ENCODE results near the gene TSPAN12. TPM values are rescaled to one million over a fixed set of nuclear protein-coding genes. Genes with fewer than 3 reads are reported as not detected.

TSPAN12 gene
- total and polyA plus RNA-seq, 2 donors (not counting 1 experiment from before 2014, with no cell fraction given) = not detected

GRCh38 chr7:120825152-120825551 lies 32.8 kb downstream of the TSPAN12 start:
- Histone ChIP-seq H3K4me2 (replicated peaks; ENCODE audit: low read depth, low read length, poor library complexity, severe bottlenecking) (no peak overlapping the region), H3K4me3 (ENCODE audit: control extremely low read depth in 1 of 5, extremely low read depth in 1 of 5, insufficient read depth in 1 of 5, low read depth in 2 of 5, low read length in 4 of 5) (no peak overlapping the region), H3K27me3 (replicated peaks in 1 of 4; ENCODE audit: control extremely low read depth in 1 of 4, control insufficient read depth in 3 of 4, insufficient read depth in 4 of 4, low read length in 3 of 4) (peaks cover 0 to 3% (median 1%) of the 10 kb centered on the region in 4 experiments), H3K27ac (ENCODE audit: low read length in 2 of 2) (no peak overlapping the region), H3K4me1 (ENCODE audit: control insufficient read depth in 2 of 2, insufficient read depth in 2 of 2, low read length in 2 of 2) (no peaks in the 10 kb centered on the region), H2AFZ (ENCODE audit: insufficient read depth, low read depth, low read length, poor library complexity, severe bottlenecking) (no peak overlapping the region), H4K20me1 (ENCODE audit: control insufficient read depth, insufficient read depth, low read length, poor library complexity, severe bottlenecking) (no peaks in the 10 kb centered on the region), H3K9ac (ENCODE audit: low read length) (no peak overlapping the region), H3K9me3 (ENCODE audit: control extremely low read depth in 1 of 3, control insufficient read depth in 2 of 3, insufficient read depth in 1 of 3, low read length in 2 of 3) (no peaks in the 10 kb centered on the region), H3K79me2 (ENCODE audit: control insufficient read depth, insufficient read depth, low read length) (no peaks in the 10 kb centered on the region), H3K36me3 (replicated peaks in 1 of 2; ENCODE audit: control extremely low read depth in 1 of 2, control insufficient read depth in 1 of 2, extremely low read depth in 1 of 2, insufficient read depth in 2 of 2, low read length in 1 of 2) (no peaks in the 10 kb centered on the region)
- Mint-ChIP-seq H3K4me3 (no peak overlapping the region), H3K4me1 (no peaks in the 10 kb centered on the region), H3K9me3 (ENCODE audit: insufficient read depth) (no peaks in the 10 kb centered on the region), H3K27me3 (peaks cover 19% of the 10 kb centered on the region), H3K27ac (no peak overlapping the region)
- POLR2A ChIA-PET = no interaction called here
- ATAC-seq (ENCODE audit: low read depth) = no peak
- no peak for DNase-seq
- CTCF ChIA-PET = no interaction called here
- TF ChIP-seq CTCF (IDR thresholded peaks at IDR 0.05) (no peak), EZH2 (IDR thresholded peaks at IDR 0.05; ENCODE audit: borderline replicate concordance, insufficient read depth, low read depth, low read length, poor library complexity, severe bottlenecking) (no peak)
- WGBS (ENCODE audit: insufficient coverage) = 67% methylated on average over 1 of the region's 1 CpG
- intact Hi-C loops (cut with micrococcal nuclease) = no loop called here

GRCh38 chr7:120819861-120820260 lies 38.1 kb downstream of the TSPAN12 start:
- DNase-seq (no peak), ATAC-seq (ENCODE audit: low read depth) (no peak)
- no peak overlapping the region for H3K4me3 Mint-ChIP-seq
- Histone ChIP-seq H3K27me3 (replicated peaks in 1 of 4; ENCODE audit: control extremely low read depth in 1 of 4, control insufficient read depth in 3 of 4, insufficient read depth in 4 of 4, low read length in 3 of 4) (peaks cover 0 to 3% (median 1%) of the 10 kb centered on the region in 4 experiments), H3K79me2 (ENCODE audit: control insufficient read depth, insufficient read depth, low read length) (no peaks in the 10 kb centered on the region), H4K20me1 (ENCODE audit: control insufficient read depth, insufficient read depth, low read length, poor library complexity, severe bottlenecking) (no peaks in the 10 kb centered on the region), H3K36me3 (replicated peaks in 1 of 2; ENCODE audit: control extremely low read depth in 1 of 2, control insufficient read depth in 1 of 2, extremely low read depth in 1 of 2, insufficient read depth in 2 of 2, low read length in 1 of 2) (no peaks in the 10 kb centered on the region), H3K9ac (ENCODE audit: low read length) (no peak overlapping the region), H3K4me2 (replicated peaks; ENCODE audit: low read depth, low read length, poor library complexity, severe bottlenecking) (no peak overlapping the region), H3K9me3 (ENCODE audit: control extremely low read depth in 1 of 3, control insufficient read depth in 2 of 3, insufficient read depth in 1 of 3, low read length in 2 of 3) (no peaks in the 10 kb centered on the region), H3K4me1 (ENCODE audit: control insufficient read depth in 2 of 2, insufficient read depth in 2 of 2, low read length in 2 of 2) (no peaks in the 10 kb centered on the region), H3K27ac (ENCODE audit: low read length in 2 of 2) (no peak overlapping the region), H2AFZ (ENCODE audit: insufficient read depth, low read depth, low read length, poor library complexity, severe bottlenecking) (no peak overlapping the region), H3K4me3 (ENCODE audit: control extremely low read depth in 1 of 5, extremely low read depth in 1 of 5, insufficient read depth in 1 of 5, low read depth in 2 of 5, low read length in 4 of 5) (no peak overlapping the region)
- CTCF ChIA-PET = no interaction called here
- TF ChIP-seq CTCF (IDR thresholded peaks at IDR 0.05) = no peak
- no peak for TF ChIP-seq EZH2 (IDR thresholded peaks at IDR 0.05; ENCODE audit: borderline replicate concordance, insufficient read depth, low read depth, low read length, poor library complexity, severe bottlenecking)
- no peak overlapping the region for H3K27ac Mint-ChIP-seq
- intact Hi-C loops (cut with micrococcal nuclease) = no loop called here
- POLR2A ChIA-PET = no interaction called here
- no peaks in the 10 kb centered on the region for H3K4me1 Mint-ChIP-seq
- H3K27me3 Mint-ChIP-seq = peaks cover 27% of the 10 kb centered on the region
- no peaks in the 10 kb centered on the region for H3K9me3 Mint-ChIP-seq (ENCODE audit: insufficient read depth)
